Measurements from ENCODE around the gene HOMEZ.
A peak's percentile ranks its signal among the peaks of the same experiment; 100 is the strongest.
"Not testable (repeated sequence)": the region's sequence is repeated elsewhere in the genome, so short reads cannot be mapped to it uniquely, and the experiment has no call there.

The HOMEZ gene

DNA sequence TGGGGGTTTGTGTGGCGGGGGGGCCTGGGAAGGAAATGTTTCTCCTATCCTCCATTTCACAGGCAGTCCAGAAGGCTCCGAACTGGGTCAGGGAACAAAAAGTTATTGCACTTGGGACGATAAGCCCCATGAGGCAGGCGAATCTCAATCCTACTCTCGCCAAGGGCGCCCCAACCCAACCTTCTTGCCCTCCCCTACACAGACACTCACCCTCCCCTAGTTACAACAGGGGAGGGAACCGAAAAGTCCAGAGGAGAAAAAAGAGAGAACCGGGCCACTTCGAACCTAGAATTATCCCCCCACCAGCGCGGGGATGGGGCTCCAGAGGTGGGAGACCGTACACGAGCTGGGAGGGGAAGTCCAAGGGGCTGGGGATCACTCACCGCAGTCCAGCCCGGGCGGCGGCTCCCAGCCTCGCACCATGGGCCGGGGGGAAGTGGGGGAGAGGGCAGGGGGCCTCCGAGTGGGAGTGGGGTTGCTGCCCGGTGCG, 357 bp downstream of the HOMEZ start:
- Histone ChIP-seq H3K36me3 (ENCODE audit: control insufficient read depth, insufficient read depth, low read length) (no peaks in the 10 kb centered on the region), H3K4me3 (ENCODE audit: low read depth, low read length) (peak overlapping the region; percentile 87), H3K4me1 (peaks cover 5% of the 10 kb centered on the region), H3K9ac (peak overlapping the region; percentile 62), H2AFZ (peak overlapping the region; percentile 94), H3K9me3 (ENCODE audit: control insufficient read depth, low read length) (no peaks in the 10 kb centered on the region), H3K27ac (peak overlapping the region; percentile 76), H3K4me2 (ENCODE audit: low read length) (peak overlapping the region; percentile 75), H3K27me3 (ENCODE audit: control insufficient read depth, insufficient read depth, low read length) (no peaks in the 10 kb centered on the region), H3K79me2 (peaks cover 16% of the 10 kb centered on the region)
- TF ChIP-seq, protein P1, sequence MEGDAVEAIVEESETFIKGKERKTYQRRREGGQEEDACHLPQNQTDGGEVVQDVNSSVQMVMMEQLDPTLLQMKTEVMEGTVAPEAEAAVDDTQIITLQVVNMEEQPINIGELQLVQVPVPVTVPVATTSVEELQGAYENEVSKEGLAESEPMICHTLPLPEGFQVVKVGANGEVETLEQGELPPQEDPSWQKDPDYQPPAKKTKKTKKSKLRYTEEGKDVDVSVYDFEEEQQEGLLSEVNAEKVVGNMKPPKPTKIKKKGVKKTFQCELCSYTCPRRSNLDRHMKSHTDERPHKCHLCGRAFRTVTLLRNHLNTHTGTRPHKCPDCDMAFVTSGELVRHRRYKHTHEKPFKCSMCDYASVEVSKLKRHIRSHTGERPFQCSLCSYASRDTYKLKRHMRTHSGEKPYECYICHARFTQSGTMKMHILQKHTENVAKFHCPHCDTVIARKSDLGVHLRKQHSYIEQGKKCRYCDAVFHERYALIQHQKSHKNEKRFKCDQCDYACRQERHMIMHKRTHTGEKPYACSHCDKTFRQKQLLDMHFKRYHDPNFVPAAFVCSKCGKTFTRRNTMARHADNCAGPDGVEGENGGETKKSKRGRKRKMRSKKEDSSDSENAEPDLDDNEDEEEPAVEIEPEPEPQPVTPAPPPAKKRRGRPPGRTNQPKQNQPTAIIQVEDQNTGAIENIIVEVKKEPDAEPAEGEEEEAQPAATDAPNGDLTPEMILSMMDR (IDR thresholded peaks at IDR 0.05), result no peak

DNA sequence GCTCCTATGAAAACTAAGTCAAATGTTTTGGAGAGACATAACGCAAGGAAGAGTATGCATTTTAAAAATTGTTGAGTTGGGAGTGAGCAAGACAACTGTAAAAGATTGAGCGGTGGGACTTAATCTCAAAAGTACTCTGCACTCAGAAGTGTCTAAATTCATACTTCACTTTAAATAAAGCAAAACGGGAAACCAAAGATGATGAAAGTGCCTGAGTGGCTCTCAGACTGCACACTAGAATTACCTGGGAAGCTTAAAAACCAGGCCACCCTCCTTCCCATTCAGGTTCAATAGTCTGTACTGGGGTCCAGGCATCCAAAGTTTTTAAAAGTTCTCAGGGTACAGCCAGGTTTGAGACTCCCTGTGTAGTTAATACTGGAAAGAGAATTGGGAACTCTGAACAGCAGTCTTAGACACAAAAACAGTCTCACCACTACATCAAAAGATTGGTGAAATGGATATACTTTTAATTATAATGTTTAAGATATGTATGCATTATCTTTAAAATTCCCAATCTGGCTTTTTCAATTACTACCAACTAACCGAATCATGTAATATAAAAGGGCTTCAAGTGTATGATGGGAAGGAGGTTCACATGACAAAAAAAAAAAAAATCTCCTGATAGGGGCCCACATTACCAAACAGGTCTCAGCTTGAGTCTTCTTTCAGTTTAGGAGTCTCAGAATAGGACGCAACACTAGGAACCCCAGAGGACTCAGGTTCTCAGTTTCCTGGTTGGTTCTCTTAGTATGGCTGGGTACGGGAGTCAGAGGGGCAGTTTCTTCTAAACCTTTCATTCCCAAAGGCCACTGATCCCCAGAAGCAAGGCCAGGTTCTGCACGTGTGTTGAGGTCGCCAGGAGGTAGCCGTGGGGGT, 1.0 kb downstream of the HOMEZ start:
- Histone ChIP-seq H3K27ac (peak overlapping the region; percentile 76), H3K79me2 (peaks cover 21% of the 10 kb centered on the region), H3K36me3 (ENCODE audit: control insufficient read depth, insufficient read depth, low read length) (no peaks in the 10 kb centered on the region), H3K27me3 (ENCODE audit: control insufficient read depth, insufficient read depth, low read length) (no peaks in the 10 kb centered on the region), H2AFZ (peak overlapping the region; percentile 94), H3K9ac (no peak overlapping the region), H3K4me3 (ENCODE audit: low read depth, low read length) (peak overlapping the region; percentile 87), H3K4me1 (peaks cover 5% of the 10 kb centered on the region), H3K9me3 (ENCODE audit: control insufficient read depth, low read length) (no peaks in the 10 kb centered on the region), H3K4me2 (ENCODE audit: low read length) (peak overlapping the region; percentile 75)
- TF ChIP-seq, protein P1 (IDR thresholded peaks at IDR 0.05), result no peak

DNA sequence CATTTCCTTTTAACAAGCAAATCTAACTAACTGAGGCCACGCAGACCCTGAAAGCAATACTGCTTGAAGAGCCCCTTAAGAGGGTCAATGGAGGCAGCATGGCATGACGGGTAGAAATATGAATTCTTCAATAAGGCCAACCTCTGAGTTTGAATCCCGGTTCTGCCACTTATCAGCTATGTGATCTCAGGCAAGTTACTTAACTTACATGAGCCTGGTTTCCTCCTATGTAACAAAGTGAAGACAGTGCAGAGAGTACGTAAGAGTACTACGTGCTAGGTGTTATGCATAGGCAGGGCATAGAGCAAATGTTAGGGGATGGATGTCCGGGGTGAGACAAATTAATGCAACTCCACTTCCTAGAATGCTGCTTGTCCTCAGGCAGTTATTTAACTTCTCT, 4.7 kb downstream of the HOMEZ start:
- no peak overlapping the region for H3K27ac ChIP-seq
- TF ChIP-seq, protein P1 (IDR thresholded peaks at IDR 0.05), result no peak
- H3K27me3 ChIP-seq (ENCODE audit: control insufficient read depth, insufficient read depth, low read length), result no peaks in the 10 kb centered on the region
- H3K9me3 ChIP-seq (ENCODE audit: control insufficient read depth, low read length), result no peaks in the 10 kb centered on the region
- H2AFZ ChIP-seq, result no peak overlapping the region
- peaks cover 23% of the 10 kb centered on the region for H3K79me2 ChIP-seq
- no peak overlapping the region for H3K4me3 ChIP-seq (ENCODE audit: low read depth, low read length)
- H3K9ac ChIP-seq, result no peak overlapping the region
- no peaks in the 10 kb centered on the region for H3K4me1 ChIP-seq
- H3K36me3 ChIP-seq (ENCODE audit: control insufficient read depth, insufficient read depth, low read length), result no peaks in the 10 kb centered on the region
- no peak overlapping the region for H3K4me2 ChIP-seq (ENCODE audit: low read length)

DNA sequence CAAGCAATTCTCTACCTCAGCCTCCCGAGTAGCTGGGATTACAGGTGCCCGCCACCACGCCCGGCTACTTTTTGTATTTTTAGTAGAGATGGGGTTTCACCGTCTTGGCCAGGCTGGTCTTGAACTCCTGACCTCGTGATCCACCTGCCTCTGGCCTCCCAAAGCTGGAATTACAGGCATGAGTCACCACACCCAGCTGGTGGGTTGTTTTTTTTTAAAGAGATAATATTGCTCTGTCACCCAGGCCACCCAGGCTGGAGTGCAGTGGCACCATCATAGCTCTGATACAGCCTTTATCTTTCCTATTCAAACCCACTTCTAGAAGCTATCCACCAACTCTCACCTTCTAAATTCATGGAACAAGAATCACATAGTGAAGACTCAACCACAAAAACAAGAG, 8.0 kb downstream of the HOMEZ start:
- H3K4me3 ChIP-seq (ENCODE audit: low read depth, low read length); H3K4me1 ChIP-seq; H3K27ac ChIP-seq; H3K9ac ChIP-seq; H3K36me3 ChIP-seq (ENCODE audit: control insufficient read depth, insufficient read depth, low read length); H3K9me3 ChIP-seq (ENCODE audit: control insufficient read depth, low read length); H3K4me2 ChIP-seq (ENCODE audit: low read length); H3K27me3 ChIP-seq (ENCODE audit: control insufficient read depth, insufficient read depth, low read length); H2AFZ ChIP-seq: not testable (repeated sequence)
- H3K79me2 ChIP-seq, result peaks cover 20% of the 10 kb centered on the region

DNA sequence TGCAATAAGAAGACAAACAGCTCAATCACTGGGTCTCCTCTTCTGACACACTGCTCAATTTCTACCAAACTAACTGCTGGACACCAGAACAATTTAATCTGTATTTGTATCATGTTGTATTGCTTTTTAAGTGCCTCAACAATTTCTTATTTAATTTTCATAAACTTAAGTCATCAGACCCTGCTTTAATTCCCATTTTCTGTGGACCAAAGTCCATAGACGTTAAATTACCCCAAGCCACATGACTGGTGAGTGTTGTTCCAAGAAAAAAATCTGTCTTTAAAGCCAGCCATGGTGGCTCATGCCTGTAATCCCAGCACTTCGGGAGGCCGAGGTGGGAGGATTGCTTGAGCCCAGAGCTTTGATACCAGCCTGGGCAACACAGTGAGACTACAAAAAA, 8.7 kb downstream of the HOMEZ start:
- Histone ChIP-seq H3K36me3 (ENCODE audit: control insufficient read depth, insufficient read depth, low read length) (no peaks in the 10 kb centered on the region), H3K4me2 (ENCODE audit: low read length) (no peak overlapping the region), H3K79me2 (peaks cover 20% of the 10 kb centered on the region), H3K4me1 (no peaks in the 10 kb centered on the region), H3K27ac (no peak overlapping the region), H3K4me3 (ENCODE audit: low read depth, low read length) (no peak overlapping the region), H3K27me3 (ENCODE audit: control insufficient read depth, insufficient read depth, low read length) (no peaks in the 10 kb centered on the region), H3K9ac (no peak overlapping the region), H3K9me3 (ENCODE audit: control insufficient read depth, low read length) (no peaks in the 10 kb centered on the region), H2AFZ (no peak overlapping the region)
- TF ChIP-seq, protein P1 (IDR thresholded peaks at IDR 0.05), result no peak
